ENCODE results near the gene MST1. TPM values are rescaled to one million over a fixed set of nuclear protein-coding genes. Genes with fewer than 3 reads are reported as not detected.
"Not testable (repeated sequence)": the region's sequence is repeated elsewhere in the genome, so short reads cannot be mapped to it uniquely, and the experiment has no call there.

MST1 gene
- total RNA-seq, 6 donors from 2014 or later, result 8.9 to 58.7 (median 18.1) TPM

DNA sequence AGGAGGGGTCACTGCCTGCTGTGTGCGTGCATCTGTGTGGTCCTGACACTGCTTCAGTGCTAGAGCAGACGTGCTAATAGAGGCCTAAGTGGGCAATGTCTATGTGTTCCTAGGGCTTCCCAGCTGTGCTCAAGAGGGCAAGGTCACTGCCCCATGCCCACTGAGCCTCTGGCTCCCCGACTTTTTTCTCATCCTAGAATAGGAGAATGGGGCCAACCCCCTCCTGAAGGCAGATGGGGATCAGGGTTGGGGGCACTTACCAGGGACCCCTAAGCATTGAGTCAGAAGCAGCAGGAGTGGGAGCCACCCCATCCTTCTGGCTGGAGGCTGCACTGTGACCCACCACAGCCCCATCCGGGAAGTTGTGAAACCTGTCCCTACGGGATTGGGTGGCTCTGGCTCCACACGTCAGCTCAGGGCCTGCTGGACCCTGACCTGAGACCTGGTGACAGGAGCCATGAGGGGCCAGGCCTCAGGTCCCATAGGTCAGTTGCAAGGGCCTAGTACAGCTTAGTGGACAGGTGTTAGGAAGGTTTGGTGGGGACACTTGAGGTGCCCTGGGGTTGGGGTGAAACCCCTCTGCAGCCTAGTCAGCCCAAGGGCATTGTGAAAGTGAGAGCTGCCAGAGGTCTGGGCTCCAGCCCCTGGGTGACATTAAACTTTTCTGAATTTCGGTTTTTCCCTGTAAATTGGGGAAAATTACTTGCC lies 782 bp downstream of the MST1 start:
- not testable (repeated sequence) for ATAC-seq (ENCODE audit: low FRiP score in 2 of 2); DNase-seq; H3K9me3 ChIP-seq; H3K27me3 ChIP-seq
- Histone ChIP-seq H3K27ac (peak overlapping the region; percentile 56 to 90 (median 82)), H3K36me3 (peaks cover under 1 to 14% (median 8%) of the 10 kb centered on the region in 4 donors), H3K4me3 (peak overlapping the region in 3 of 4 donors; percentile 92 to 100 (median 98)), H3K4me1 (peaks cover 24 to 50% (median 30%) of the 10 kb centered on the region in 4 donors)
- 61 to 100% methylated on average over 1 to 7 of the region's 7 CpGs for WGBS, 2 donors

DNA sequence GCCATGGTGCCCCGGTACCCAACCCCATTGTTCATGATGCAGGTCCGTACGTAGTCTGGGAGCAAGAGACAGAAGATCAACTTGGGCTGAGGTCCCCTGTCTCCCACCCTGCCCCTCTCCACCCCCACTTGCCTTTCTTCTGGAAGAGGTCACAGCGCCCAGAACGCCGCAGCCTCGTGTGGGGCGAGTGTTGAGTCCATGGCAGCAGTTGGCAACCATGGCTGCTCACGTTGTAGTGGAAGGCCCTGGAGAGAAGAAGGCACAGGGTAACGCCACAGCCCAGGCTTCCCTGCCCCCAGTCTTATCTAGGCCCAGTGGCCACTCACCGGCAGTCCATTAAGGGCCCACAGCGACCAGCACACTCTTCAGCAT lies 1.9 kb downstream of the MST1 start:
- not testable (repeated sequence) for H3K4me3 ChIP-seq; ATAC-seq (ENCODE audit: low FRiP score in 2 of 2); H3K9me3 ChIP-seq; H3K27me3 ChIP-seq; H3K27ac ChIP-seq
- 95% methylated on average over 12 of the region's 12 CpGs; no CpG with 5 or more reads in 1 of the 2 donors for WGBS, 2 donors
- Histone ChIP-seq H3K4me1 (peaks cover 24 to 50% (median 30%) of the 10 kb centered on the region in 4 donors), H3K36me3 (peaks cover 8 to 25% (median 19%) of the 10 kb centered on the region in 4 donors)
- peak in 1 of 2 donors; percentile 54 for DNase-seq

- peak; percentile 87 to 88 for DNase-seq
- ATAC-seq (ENCODE audit: low FRiP score in 2 of 2), result peak; percentile 60 to 72
- Histone ChIP-seq H3K27ac (peak overlapping the region in 1 of 4 donors; percentile 21), H3K4me1 (peaks cover 24 to 49% (median 30%) of the 10 kb centered on the region in 4 donors), H3K4me3 (peak overlapping the region in 3 of 4 donors; percentile 33 to 42 (median 42)), H3K36me3 (peaks cover 8 to 30% (median 24%) of the 10 kb centered on the region in 4 donors)
- WGBS, 2 donors, result 20 to 63% methylated on average over 4 to 25 of the region's 44 CpGs
- not testable (repeated sequence) for H3K27me3 ChIP-seq, H3K9me3 ChIP-seq
Observed at GRCh38 chr3:49686769-49687423, 2.4 kb downstream of the MST1 start.

DNA sequence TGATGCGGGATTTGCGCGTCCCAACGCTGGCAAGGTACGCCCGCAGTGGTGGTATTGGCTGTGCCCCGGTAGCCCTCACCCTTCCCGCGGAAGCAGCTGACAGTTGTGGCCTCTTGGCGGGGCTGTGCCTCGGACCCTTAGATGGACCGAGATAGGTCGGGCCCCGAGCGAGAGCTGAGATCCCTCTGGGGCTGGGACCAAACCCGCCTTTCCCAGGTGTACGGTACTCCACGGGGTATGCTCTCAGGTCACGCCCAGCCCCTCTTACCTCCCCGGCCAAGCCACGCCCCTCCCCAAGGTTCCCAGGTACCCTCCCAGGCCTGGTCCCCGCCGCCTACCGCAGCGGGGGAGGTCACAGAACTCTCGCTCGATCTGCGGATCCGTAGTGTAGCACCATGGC lies 2.9 kb downstream of the MST1 start:
- peaks cover 8 to 36% (median 30%) of the 10 kb centered on the region in 4 donors for H3K36me3 ChIP-seq
- peak overlapping the region in 3 of 4 donors; percentile 33 to 42 (median 42) for H3K4me3 ChIP-seq
- not testable (repeated sequence) for H3K27me3 ChIP-seq, H3K9me3 ChIP-seq
- DNase-seq (peak; percentile 84 to 85), ATAC-seq (ENCODE audit: low FRiP score in 2 of 2) (peak; percentile 10 to 66)
- peaks cover 24 to 44% (median 29%) of the 10 kb centered on the region in 4 donors for H3K4me1 ChIP-seq
- WGBS, 2 donors, result 0% methylated on average over 15 of the region's 29 CpGs; no CpG with 5 or more reads in 1 of the 2 donors
- peak overlapping the region in 1 of 4 donors; percentile 21 for H3K27ac ChIP-seq

- H3K9me3 ChIP-seq; ATAC-seq (ENCODE audit: low FRiP score in 2 of 2); H3K27ac ChIP-seq; H3K27me3 ChIP-seq: not testable (repeated sequence)
- 26% methylated on average over 16 of the region's 36 CpGs; no CpG with 5 or more reads in 1 of the 2 donors for WGBS, 2 donors
- H3K4me1 ChIP-seq, result peaks cover 20 to 39% (median 25%) of the 10 kb centered on the region in 4 donors
- peak in 1 of 2 donors; percentile 81 for DNase-seq
- H3K4me3 ChIP-seq, result peak overlapping the region in 3 of 4 donors; percentile 33 to 42 (median 42)
- peaks cover 9 to 41% (median 35%) of the 10 kb centered on the region in 4 donors for H3K36me3 ChIP-seq
Observed at GRCh38 chr3:49685846-49686245, 3.4 kb downstream of the MST1 start.

- Histone ChIP-seq H3K4me1 (peaks cover 12 to 31% (median 18%) of the 10 kb centered on the region in 4 donors), H3K36me3 (peaks cover 17 to 48% (median 40%) of the 10 kb centered on the region in 4 donors)
- not testable (repeated sequence) for H3K4me3 ChIP-seq; H3K27me3 ChIP-seq; H3K9me3 ChIP-seq; ATAC-seq (ENCODE audit: low FRiP score in 2 of 2); DNase-seq; H3K27ac ChIP-seq
- WGBS, 2 donors, result 93 to 97% methylated on average over 5 to 10 of the region's 10 CpGs
Observed at GRCh38 chr3:49685103-49685502, 4.2 kb downstream of the MST1 start.

DNA sequence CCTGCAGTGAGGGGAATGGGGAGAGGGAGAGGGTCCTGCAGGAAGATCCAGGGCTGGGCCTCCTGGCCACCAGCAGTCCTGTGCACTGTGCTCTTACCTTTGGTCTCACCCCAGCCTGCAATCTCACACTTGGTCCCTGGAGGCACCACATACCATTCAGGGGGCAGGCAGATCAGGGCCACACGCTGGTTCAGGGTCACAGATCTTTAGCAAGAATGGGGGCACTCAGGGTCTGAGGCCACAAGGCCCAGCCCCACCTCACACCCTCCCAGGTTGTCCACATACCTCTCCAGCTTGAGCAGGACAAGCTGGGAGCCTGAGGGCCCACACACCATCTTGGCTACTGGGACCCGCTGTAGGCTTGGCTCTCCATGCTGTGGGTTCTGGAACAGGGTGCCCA lies 4.8 kb downstream of the MST1 start:
- Histone ChIP-seq H3K36me3 (peaks cover 17 to 55% (median 46%) of the 10 kb centered on the region in 4 donors), H3K4me1 (peaks cover 10 to 28% (median 15%) of the 10 kb centered on the region in 4 donors)
- not testable (repeated sequence) for H3K4me3 ChIP-seq; DNase-seq; ATAC-seq (ENCODE audit: low FRiP score in 2 of 2); H3K27ac ChIP-seq; H3K9me3 ChIP-seq; H3K27me3 ChIP-seq
- WGBS, 2 donors, result 100% methylated on average over 2 of the region's 2 CpGs; no CpG with 5 or more reads in 1 of the 2 donors

GRCh38 chr3:49683162-49683561 lies 6.1 kb downstream of the MST1 start:
- H3K4me1 ChIP-seq, result peaks cover 3 to 19% (median 8%) of the 10 kb centered on the region in 4 donors
- no peak overlapping the region for H3K27ac ChIP-seq
- 91 to 100% methylated on average over 1 to 6 of the region's 6 CpGs for WGBS, 2 donors
- no peak overlapping the region for H3K4me3 ChIP-seq
- H3K27me3 ChIP-seq, result no peaks in the 10 kb centered on the region
- no peaks in the 10 kb centered on the region for H3K9me3 ChIP-seq
- H3K36me3 ChIP-seq, result peaks cover 25 to 68% (median 58%) of the 10 kb centered on the region in 4 donors
- ATAC-seq (ENCODE audit: low FRiP score in 2 of 2) (no peak), DNase-seq (no peak)
- TF ChIP-seq, protein P1, sequence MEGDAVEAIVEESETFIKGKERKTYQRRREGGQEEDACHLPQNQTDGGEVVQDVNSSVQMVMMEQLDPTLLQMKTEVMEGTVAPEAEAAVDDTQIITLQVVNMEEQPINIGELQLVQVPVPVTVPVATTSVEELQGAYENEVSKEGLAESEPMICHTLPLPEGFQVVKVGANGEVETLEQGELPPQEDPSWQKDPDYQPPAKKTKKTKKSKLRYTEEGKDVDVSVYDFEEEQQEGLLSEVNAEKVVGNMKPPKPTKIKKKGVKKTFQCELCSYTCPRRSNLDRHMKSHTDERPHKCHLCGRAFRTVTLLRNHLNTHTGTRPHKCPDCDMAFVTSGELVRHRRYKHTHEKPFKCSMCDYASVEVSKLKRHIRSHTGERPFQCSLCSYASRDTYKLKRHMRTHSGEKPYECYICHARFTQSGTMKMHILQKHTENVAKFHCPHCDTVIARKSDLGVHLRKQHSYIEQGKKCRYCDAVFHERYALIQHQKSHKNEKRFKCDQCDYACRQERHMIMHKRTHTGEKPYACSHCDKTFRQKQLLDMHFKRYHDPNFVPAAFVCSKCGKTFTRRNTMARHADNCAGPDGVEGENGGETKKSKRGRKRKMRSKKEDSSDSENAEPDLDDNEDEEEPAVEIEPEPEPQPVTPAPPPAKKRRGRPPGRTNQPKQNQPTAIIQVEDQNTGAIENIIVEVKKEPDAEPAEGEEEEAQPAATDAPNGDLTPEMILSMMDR (IDR thresholded peaks at IDR 0.05), result no peak
- no peak for TF ChIP-seq EP300 (IDR thresholded peaks at IDR 0.05)
- TF ChIP-seq POLR2AphosphoS5 (IDR thresholded peaks at IDR 0.05), result no peak
- no peak for TF ChIP-seq POLR2A (IDR thresholded peaks at IDR 0.05)
